Limb (tissue), 2 donors: Measurements from ENCODE around the gene SLC35F3.
"Not testable (repeated sequence)": the region's sequence is repeated elsewhere in the genome, so short reads cannot be mapped to it uniquely, and the experiment has no call there.

Source experiments
- DNase-seq, 2 donors: peaks; one replicate each; pipeline ENCODE4 v3.0.0-alpha.2; 2016; ENCODE audit errors: extremely low spot score in 2 of 2

The SLC35F3 gene

DNA sequence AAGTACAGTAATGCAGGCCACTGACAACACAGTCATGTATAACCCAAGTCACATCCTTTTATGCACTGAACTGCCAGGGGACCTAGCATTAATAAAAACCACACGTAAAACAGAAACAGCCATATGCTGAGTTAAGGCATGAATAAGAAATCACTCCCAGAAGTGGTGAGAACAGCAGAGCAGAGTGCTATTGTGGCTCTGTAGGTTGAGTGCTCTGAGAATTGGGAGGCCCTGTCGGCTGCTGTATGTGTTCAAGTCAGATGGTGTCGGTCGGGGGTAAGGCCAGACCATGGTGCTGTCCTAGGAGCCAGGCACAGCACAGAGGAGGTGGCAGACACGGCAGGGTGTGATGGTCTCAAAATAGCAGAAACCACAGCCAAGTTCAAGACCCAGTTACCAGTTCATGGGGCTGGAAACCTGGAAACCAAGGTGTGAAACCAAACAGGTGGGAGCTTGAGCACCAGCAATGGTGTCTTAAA, 342.2 kb downstream of the SLC35F3 start:
- DNase-seq: no peak

- not testable (repeated sequence) for DNase-seq
Measured at GRCh38 chr1:234247746-234248145, 343.3 kb downstream of the SLC35F3 start.

GRCh38 chr1:234250747-234251146, 346.3 kb downstream of the SLC35F3 start:
- DNase-seq: no peak

- DNase-seq: no peak
Measured at GRCh38 chr1:234253732-234254131, 349.3 kb downstream of the SLC35F3 start.

- DNase-seq: no peak
Measured at GRCh38 chr1:234256359-234256758, 351.9 kb downstream of the SLC35F3 start.

DNA sequence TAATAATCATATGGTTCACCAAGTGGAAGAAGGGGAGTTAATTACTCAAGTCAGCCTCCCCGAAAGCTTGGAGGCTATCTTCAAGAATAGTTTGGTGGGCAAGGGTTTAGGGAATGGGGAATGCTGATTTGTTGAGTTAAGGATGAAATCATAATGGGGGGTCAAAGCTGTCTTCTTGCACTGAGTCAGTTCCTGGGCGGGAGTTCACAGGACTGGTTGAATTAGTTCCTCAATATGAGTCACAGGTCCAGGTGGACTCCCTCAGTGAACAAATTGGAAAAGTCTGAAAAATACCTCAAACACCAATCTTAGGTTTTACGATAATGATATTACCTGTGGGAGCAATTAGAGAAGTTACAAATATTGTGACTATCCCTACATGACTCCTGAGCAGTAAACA, 353.6 kb downstream of the SLC35F3 start:
- DNase-seq: no peak

- DNase-seq: no peak
Measured at GRCh38 chr1:234260578-234260977, 356.1 kb downstream of the SLC35F3 start.

DNA sequence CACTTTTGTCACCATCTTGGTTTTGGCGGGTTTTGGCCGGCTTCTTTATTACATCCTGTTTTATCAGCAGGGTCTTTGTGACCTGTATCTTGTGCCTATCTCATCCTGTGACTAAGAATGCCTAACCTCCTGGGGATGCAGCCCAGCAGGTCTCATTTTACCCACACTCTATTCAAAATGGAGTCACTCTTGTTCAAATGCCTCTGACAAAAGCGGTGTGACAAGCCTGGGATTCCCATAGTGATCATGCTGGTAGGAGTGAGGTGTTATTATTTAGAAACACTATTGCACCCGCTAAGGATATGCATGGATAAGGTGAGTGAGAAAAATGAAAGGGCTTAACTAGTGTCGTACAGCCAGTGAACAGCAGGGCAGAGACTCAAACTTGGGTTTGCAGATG, 357.1 kb downstream of the SLC35F3 start:
- DNase-seq: no peak

GRCh38 chr1:234262007-234262753, 357.7 kb downstream of the SLC35F3 start:
- no peak for DNase-seq

DNA sequence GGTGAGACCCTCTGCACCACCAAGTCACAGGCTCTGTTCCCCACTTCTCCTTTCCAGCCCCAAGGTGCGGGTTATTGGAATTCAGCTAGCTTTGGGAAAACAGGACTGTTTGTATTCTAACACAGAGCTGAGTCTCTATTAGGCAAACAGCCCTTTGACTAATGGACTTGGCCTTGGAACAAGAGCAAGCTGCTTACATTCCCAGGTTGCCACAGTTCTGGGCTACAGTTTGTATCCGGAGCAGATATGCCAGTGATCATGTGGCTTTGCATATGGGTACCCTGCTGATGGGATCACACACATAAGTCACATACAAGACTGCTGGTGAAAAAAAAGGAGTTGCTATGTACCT, 358.3 kb downstream of the SLC35F3 start:
- DNase-seq: no peak

DNA sequence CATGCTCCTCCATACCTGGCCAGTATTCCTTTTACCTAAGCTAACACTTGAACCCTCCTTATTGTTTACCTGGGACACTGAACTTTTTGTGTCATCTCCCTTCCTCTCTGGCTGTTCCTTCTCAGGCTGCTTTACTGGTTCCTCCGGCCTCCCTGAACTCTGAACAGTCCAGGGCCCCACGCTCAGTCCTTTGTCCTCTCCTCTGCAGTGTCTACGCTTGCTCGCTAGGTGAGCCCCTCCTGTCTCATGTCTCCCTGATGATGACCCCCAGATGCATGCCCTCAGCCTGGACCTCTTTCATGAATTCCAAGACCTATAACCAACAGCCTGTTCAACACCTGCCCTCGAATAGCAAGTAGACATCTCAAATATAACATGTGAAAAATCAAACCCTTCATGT, 360.4 kb downstream of the SLC35F3 start:
- no peak for DNase-seq

DNA sequence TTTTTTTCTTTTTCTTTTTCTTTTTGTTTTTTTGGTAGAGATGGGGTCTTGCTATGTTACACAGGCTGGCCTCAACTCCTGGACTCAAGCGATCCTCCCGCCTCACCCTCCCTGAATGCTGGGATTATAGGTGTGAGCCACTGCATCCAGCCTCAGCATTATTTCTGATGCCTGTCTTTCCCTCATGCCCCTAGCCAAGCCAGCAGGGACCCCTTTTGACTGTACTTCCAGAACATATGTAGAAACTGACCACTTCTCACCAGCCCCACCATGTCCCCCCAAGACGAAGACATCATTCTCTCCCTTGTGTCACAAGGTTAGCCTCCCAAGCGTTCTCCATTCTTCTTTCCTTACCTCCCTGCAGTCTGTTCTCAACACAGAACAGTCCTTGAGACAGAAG, 360.8 kb downstream of the SLC35F3 start:
- no peak for DNase-seq

- DNase-seq: no peak
Measured at GRCh38 chr1:234265861-234266260, 361.4 kb downstream of the SLC35F3 start.

DNA sequence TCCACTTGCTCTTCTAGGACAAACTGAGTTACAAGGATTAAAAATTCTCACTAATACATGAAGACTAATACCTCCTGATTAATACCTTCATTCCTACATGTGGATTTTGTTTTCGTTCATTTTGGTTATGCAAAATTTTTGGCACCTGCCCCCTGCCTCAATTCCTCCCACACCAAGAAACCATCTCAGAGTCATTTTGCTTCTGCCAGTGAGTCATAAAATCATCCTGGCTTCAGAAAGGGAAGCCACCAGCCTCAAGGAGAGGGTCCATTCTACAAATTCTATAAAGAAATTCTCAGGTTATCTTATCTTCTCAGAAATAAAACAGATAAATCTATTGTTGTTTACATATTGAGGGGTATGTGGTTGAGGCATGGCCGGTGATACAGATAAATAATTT, 365.6 kb downstream of the SLC35F3 start:
- DNase-seq: no peak

- DNase-seq: no peak
Measured at GRCh38 chr1:234270581-234271242, 366.2 kb downstream of the SLC35F3 start.

DNA sequence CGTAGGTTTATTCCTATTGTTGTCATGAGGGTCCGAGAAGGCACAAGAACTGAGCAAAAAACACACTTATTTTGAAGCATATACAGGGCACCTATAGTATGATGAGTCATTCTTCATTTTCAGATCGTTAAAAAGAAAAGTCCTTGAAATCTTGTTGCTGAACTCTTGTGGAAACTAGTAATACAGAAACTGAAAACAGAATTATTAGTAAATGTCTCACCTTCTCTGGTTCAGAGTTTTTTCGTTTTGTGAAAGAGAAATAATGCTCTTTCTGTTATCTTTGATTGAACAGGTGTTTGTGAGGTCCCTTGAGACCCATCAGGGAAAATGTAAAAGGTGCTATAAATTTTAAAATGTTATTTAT, 366.7 kb downstream of the SLC35F3 start:
- DNase-seq: no peak

DNA sequence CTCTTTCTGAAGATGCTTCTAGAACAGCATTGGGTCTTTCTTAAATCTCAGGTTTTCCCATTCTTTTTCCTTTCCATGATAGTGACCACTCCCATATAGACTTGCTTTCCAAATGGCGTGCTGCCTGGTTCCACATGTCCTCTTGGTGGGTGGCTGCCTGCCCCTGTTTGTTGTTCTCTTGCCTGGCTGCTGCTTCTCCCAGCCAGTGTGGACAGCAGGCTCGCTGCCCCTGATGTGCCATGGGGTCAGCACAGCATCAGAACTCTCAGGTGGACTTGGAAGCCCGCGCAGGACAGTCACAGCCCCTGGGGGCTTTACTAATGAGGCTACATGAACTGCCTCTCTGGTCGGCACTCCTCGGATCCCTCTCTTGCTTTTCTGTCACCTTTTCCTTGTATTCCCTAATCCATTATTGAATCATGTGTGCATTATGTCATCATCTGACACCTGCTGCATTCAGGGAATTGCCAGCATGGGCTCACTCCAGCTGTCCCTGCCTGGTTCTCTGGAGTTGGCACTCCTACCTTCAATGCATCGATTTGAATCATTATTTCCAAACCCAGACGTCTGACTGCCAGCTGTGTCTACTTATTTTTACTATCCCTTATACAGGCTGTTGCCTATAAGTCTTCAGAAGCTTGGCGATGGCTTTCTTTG, 368.3 kb downstream of the SLC35F3 start:
- DNase-seq: no peak

DNA sequence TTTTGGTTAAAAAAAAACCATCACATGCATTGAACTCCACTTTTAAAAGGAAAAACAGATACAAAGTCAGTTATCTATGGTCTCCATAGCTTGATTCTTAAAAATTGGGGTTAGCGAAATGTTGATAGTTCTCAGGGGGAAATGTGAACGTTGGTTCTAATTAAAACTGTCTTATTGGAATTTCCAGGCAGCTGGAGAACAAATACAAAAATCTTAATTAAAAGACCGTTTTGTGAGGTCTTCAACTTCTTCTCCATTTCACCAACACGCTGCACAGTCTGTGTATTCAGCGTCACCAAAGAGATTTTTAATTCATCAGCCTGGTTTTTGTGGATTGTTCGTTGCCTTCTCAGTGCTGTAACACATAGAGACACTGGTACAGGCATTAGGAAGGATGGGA, 369.5 kb downstream of the SLC35F3 start:
- DNase-seq: no peak

DNA sequence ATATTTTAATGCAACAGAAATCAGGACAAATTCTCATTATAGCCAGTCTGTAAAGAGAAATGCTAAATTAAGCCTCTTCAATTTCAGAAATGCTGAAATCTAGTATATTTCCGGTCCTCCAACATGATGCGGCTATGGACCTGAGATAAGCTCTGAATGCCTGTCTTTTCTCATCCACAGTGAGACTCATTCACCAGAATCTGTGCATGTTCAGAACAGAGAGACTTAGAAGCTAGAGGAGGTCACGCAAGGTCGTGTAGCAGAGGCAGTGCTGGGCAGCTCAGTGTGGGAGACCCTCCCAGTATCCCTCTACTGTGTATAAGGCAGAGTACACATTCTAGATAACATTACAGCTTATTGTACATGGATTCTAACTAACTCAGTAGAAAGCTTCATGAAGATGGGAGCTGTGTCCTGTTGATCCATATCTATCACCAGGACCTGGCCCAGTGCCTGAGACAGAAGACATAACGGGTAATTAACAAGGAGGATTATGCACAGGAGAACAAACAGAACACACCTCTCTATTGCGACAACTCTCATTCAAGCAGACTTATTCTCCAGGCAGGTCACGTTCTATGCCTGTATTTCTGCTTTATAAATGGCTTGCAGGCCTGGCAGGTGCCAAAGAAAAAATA, 371.8 kb downstream of the SLC35F3 start:
- no peak for DNase-seq

GRCh38 chr1:234277161-234277868, 372.8 kb downstream of the SLC35F3 start:
- DNase-seq: no peak

DNA sequence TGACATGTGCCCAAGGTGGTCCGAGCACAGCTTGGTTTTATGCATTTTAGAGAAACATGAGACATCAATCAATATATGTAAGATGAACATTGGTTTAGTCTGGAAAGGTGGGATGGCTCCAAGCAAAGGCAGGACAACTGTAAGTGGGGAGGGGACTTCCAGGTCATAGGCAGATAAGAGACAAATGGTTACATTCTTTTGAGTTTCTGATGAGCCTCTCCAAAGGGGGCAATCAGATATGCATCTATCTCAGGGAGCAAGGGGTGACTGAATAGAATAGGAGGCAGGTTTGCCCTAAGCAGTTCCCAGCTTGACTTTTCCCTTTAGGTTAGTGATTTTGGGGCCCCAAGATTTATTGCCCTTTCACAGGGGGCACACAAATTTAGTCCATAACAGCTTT, 374.5 kb downstream of the SLC35F3 start:
- DNase-seq: no peak

DNA sequence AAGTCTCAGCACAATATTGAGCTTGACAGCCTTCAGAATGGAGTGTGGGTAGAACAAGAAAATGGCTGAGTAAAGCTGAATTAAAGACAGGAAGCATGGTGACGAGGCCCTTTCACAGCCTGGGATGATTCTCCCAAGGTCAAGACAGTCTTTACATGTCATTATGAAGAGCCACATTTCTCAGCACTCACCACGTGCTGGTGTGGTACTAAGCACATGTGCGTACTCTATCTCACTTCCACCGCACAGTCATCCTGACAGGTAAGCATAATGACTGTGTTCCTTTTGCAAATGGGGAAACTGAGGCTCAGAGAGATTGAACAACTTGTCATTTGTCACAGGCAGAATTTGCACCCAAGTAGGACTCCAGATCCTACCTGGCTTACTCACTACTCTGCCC, 376.0 kb downstream of the SLC35F3 start:
- no peak for DNase-seq
